DMS114 treated with DMSO at 0.1 percent for 48 hours (cell line): ENCODE data around the gene F7.
"Not testable (repeated sequence)": the region's sequence is repeated elsewhere in the genome, so short reads cannot be mapped to it uniquely, and the experiment has no call there.

Source experiments
- DNase-seq: peaks from one replicate; lab custom pipeline; 2025; ENCODE audit not compliant: unreplicated experiment; lab: John Stamatoyannopoulos, UW

F7 gene

DNA sequence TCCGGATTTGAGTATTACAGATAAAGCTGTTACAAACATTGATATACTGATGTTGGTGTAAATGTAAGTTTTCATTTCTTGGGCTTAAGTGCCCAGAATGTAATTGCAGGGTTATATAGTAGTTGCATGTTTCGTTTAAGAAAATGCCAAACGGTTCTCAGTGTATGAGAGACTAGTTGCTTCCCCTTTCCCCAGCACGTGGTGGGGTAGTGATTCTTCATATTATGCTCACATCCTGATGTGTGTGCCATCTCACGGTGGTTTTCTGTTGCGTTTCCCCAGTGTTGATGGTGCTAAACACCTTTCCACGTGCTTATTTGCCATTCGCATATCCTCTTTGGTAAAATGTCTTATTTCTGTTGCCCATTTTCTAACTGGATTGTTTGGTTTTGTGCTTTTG lies 34.7 kb upstream of the F7 start:
- DNase-seq, result no peak

DNA sequence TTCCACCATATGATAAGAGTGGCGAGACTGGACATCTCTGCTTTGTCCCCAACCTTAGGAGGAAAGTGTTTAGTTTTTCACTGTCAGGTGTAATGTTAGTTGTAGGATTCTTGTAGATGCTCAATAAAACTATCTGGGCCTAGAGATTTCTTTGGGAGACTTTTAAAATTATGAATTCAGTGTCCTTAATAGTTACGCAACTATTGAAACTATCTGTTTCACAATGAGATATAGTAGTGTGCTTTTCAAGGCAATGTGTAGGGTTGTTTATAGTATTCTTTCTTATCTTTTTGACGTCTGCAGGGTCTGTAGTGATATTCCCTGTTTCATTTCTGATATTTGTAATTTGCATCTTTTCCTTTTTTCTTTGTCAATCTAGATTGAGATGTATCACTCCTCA lies 33.2 kb upstream of the F7 start:
- no peak for DNase-seq

GRCh38 chr13:113073942-113074341 lies 31.6 kb upstream of the F7 start:
- DNase-seq, result no peak

GRCh38 chr13:113074401-113074800 lies 31.2 kb upstream of the F7 start:
- no peak for DNase-seq

DNA sequence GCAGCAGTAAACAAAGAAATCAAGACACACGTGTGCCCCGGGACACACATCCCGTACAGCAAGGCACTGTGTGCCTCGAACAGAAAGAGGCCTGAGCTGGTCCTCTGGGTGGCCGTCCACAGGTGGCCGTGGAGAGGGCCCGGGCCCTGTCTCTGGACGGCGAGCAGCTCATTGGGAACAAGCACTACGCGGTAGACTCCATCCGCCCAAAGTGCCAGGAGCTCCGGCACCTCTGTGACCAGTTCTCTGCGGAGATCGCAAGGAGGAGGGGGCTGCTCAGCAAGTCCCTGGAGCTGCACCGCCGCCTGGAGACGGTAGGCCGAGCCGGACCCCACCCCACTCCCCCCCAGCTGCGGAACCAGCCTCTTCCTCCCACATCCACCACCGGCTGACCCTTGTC lies 30.7 kb upstream of the F7 start:
- no peak for DNase-seq

DNA sequence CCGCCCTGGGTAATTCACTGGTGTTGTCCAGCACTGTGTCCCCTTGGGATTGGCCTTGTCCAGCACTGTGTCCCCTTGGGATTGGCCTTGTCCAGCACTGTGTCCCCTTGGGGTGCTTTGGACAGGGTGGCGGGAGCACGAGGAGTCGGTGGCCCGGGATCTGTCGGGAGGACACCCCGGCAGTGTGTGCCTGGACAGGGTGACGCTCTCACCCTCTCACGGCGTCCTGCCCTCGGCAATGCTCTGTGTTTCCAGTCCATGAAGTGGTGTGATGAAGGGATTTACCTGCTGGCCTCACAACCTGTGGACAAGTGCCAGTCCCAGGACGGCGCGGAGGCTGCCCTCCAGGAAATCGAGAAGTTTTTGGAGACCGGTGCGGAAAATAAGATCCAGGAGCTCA lies 29.9 kb upstream of the F7 start:
- DNase-seq, result no peak

DNA sequence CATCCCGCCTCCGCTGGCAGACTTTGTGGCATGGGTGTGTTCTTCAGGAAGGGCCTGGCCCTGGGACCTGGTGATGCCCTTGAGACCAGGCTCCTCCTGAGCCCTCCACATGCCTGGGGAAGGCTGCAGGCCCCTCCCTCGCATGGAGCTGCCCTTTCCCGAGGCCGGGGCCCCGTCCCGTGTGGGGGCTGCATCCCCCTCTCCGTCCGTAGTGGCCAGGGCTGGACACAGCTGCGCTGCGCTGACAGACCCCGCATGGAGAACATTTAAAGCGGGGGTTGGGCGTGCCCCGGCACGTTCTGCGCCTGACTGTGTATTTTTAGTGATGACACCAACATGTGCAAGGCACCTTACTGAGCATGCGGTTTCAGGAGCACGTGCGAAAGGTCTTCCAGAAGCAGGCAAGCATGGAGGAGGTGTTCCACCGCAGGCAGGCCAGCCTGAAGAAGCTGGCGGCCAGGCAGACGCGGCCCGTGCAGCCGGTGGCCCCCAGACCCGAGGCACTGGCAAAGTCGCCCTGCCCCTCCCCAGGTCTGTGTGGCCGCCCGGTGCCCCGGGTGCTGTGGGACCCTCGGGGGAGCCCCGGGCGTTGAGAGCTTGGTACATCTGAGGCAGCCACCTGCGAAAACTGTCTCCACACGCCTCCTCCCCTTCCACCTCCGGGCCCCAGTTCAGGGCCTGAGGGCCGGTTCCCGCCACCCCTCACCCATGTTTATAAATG lies 28.8 kb upstream of the F7 start:
- DNase-seq, result no peak

- DNase-seq, result no peak
These were observed 28.0 kb upstream of the F7 start for GRCh38 chr13:113077566-113077952.

DNA sequence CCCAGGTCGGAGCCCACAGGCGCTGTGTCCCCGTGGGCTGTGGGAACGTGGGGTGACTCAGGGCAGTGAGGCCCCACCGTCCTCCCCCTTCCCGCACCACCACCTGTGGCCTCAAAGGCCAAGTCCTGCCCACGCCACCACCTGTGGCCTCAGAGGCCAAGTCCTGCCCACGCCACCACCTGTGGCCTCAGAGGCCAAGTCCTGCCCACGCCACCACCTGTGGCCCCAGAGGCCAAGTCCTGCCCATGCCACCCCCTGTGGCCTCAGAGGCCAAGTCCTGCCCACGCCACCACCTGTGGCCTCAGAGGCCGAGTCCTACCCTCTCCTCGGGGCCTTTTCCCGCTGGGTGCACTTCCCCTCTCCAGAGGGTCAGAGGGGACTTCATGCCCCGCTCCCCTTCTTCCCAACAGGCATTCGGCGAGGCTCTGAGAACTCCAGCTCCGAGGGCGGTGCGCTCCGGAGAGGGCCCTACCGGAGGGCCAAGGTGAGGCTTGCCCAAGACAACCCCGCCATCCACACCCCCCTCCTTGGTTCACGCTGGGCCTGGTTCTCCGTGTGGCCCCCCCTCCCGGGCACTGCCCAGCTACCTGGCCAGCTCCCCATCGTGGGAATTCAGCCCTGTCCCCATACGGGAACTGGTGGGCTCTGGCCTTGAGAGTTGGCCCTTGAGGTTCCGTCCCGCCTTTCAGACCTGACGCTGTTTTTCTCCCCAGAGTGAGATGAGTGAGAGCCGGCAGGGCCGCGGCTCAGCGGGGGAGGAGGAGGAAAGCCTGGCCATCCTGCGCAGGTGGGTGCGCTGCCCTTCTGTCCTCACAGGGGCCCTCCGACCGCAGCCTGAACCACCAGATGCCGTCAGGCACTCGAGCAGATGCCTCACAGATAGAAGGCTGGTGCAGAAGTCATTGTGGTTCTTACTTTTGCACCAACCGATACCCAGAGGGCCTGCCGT lies 27.4 kb upstream of the F7 start:
- no peak for DNase-seq

GRCh38 chr13:113078902-113079780 lies 26.4 kb upstream of the F7 start:
- no peak for DNase-seq

DNA sequence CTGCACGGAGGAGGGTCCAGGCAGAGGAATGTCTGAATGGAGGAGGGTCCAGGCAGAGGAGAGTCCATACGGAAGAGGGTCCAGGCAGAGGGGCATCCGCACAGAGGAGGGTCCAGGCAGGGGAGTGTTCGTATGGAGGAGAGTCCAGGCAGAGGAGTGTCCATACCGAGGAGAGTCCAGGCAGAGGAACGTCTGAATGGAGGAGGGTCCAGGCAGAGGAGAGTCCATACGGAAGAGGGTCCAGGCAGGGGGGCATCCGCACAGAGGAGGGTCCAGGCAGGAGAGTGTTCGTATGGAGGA lies 25.9 kb upstream of the F7 start:
- not testable (repeated sequence) for DNase-seq

DNA sequence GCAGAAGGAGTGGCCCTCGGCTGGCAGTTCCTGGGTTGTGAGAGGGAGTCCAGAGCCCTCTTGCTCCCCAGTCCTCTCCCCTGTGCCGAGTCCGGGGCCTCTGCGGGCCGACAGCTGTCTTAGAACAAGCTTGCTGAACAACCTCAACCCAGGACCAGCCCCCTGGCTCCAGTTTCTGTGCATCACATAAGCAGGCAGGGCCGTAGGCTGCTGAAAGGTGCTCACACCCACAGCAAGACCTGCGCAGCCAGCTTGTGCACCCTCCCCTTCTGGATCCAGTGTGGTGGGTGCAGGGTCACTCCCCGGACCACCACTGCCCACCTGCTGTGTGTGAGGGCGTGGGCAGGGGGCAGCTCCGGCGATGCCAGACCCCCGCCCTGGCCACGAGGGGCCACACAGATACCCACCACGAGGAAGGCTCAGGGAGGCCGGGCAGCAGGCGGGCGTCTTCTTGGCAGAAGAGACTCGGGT lies 25.2 kb upstream of the F7 start:
- no peak for DNase-seq

DNA sequence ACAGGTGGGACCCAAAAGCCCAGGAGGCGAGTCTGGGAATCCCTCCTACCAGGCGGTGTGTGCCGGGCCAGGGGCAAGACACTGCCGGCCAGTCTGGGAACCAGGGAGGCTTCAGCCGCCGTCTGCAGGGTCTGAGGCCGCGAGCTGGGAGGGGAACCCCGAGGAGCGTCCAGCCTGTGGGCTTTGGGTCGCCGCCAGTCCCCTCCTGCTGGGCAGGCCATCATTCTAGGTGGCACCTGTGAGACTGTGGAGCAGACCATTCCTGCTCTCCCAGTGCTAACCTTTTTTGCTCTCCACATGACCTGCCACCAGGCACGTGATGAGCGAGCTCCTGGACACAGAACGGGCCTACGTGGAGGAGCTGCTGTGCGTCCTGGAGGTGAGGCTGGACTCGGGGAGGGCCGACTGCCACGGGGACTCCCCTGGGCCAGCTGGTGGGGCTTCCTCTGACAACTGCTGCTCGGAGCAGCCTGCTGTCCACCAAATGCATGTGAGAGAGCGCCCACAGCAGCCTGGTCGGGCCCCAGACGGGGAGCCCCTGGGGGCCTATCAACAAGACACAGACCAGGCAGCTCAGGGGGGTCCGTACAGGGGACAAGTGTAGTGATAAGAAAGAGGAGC lies 24.6 kb upstream of the F7 start:
- no peak for DNase-seq

DNA sequence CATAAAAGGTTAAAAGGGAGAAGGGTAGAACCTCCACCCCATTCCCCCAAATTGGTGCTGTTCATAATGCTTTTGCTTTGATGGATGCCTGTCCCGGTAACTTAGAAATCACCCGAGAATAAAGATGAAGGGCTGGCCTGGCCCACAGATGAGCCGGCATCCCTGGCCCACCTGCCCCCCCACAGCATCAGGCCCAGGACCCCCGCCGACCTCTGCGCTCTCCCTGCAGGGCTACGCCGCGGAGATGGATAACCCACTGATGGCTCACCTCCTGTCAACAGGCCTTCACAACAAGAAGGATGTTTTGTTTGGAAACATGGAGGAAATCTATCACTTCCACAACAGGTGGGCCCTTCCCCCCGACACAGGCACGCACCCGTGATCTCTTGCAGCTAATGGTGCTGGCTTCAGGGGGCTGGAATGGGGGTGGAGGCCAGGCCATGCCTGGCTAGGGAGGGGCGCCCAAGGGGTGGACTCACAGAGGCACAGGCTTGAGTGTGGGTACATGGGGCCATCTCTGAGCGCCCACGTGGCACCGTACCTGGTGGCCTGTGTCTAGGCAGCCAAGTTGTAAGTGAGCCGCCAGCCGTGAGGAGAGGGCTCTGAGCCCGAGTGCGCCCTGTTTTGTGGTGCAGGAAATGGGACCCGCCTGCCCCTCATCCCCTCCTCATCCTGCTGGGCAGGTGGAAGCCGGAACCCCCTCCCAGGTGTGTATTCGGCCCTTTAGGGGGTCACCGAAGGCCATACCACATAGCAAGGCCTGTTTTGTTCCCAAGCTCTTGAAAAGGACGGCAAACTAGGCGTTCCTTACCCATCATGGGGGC lies 23.2 kb upstream of the F7 start:
- no peak for DNase-seq

GRCh38 chr13:113083022-113083373 lies 22.6 kb upstream of the F7 start:
- DNase-seq, result no peak

- DNase-seq, result no peak
These were observed 22.1 kb upstream of the F7 start for GRCh38 chr13:113083402-113084061.

GRCh38 chr13:113084094-113084942 lies 21.3 kb upstream of the F7 start:
- no peak for DNase-seq

DNA sequence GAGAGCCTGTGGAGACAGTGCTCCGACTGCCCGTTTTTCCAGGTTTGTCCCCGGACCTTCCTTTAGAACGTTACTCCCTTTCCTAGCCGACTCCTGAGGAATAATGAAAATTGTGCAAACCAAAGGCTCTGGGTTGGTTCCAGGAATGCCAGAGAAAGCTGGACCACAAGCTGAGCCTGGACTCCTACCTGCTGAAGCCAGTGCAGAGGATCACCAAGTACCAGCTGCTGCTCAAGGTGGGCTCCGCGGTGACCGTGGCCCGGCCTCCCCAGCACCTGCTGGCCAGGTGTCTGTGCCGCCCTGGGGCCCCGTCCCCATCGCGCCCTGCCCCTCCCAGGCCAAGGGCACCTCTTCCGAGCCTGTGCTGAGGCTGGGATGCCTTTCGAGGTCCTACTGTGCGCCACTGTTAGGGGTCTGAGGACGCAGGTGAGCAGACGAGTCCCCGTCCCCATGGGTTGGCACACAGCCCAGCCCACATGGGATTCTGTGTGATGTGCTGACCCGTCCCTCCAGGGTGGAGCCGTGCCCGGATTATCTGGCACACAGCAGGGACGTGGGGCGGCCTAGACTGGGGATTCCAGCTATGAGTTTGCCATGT lies 20.5 kb upstream of the F7 start:
- DNase-seq, result no peak
